Ovary (tissue), 9 donors: Measurements from ENCODE around the gene ZNF358. TPM values are rescaled to one million over a fixed set of nuclear protein-coding genes. Genes with fewer than 3 reads are reported as not detected.
A peak's percentile ranks its signal among the peaks of the same experiment; 100 is the strongest.

ENCODE experiments used
- DNase-seq, 5 donors: peaks; one replicate each; pipeline ENCODE4 v3.0.0-alpha.2; 2019 to 2020
- H3K27ac ChIP-seq, 2 donors: fragments of 200-600 bp; one replicate each; pipeline versions ENCODE4 v1.5.1 to v1.8.0; 2019 to 2022
- H3K27me3 ChIP-seq: fragments of 200-600 bp; one replicate; pipeline ENCODE4 v1.8.0; 2022
- H3K36me3 ChIP-seq: fragments of 200-600 bp; sonication (generic); one replicate; pipeline ENCODE4 v1.5.1; 2019
- H3K4me1 ChIP-seq: one replicate; pipeline ENCODE4 v1.8.1; 2013; ENCODE audit warnings: mild to moderate bottlenecking, moderate library complexity; ENCODE audit not compliant: insufficient read depth
- H3K4me3 ChIP-seq: fragments of 200-600 bp; sonication (generic); one replicate; pipeline ENCODE4 v1.5.1; 2017
- H3K9me3 ChIP-seq, 2 donors: fragments of 200-600 bp in 1 of 2; sonication (generic) in 1 of 2; one replicate each; pipeline versions ENCODE4 v1.5.1 to v1.8.1; 2013 to 2019; ENCODE audit warnings: mild to moderate bottlenecking in 1 of 2, moderate library complexity in 1 of 2
- CTCF ChIP-seq, 3 donors: fragments of 450-650 bp in 2 of 3; fragments of 200-600 bp in 1 of 3; IDR thresholded peaks; one replicate each; pipeline versions ENCODE4 v1.5.1 to v1.8.0; 2016 to 2022; ENCODE audit warnings: antibody characterized with exemption in 3 of 3, mild to moderate bottlenecking in 1 of 3
- EP300 ChIP-seq: sonication (generic); formaldehyde crosslinking; IDR thresholded peaks from one replicate; pipeline ENCODE4 v1.6.1; 2017; ENCODE audit warnings: antibody characterized with exemption
- POLR2A ChIP-seq: fragments of 450-650 bp; IDR thresholded peaks from one replicate; pipeline ENCODE4 v1.6.1; 2017; ENCODE audit warnings: antibody characterized with exemption, mild to moderate bottlenecking, moderate library complexity
- WGBS, 3 donors: extraction: QIAGEN DNeasy Blood & Tissue Kit in 1 of 3; methylation state at CpG; one replicate each; pipeline versions ENCODE4 v1.1.5 to v1.1.7; 2013 to 2017; 5-methylcytosine and 5-hydroxymethylcytosine counted together
- intact Hi-C, 4 donors: fragments of 100-400 bp; cut with DNase I; formaldehyde crosslinking; loops; one replicate each; pipeline versions ENCODE4 v1.11.0 to v1.15.1; 2022 to 2023
- polyA plus RNA-seq, 2 donors: library from polyadenylated mRNA; stranded (reverse); fragments of 200-250 nt in 1 of 2; fragments of 350-450 nt in 1 of 2; fragmentation: Illumina TruSeq in 1 of 2; extraction: RNeasy Lipid Tissue Mini Kit (QIAGEN cat#74804) in 1 of 2; gene quantifications; one replicate each; pipeline ENCODE4 v1.2.3, GENCODE V29; 2013 to 2014
- total RNA-seq, 7 donors: library from RNA; depleted of rRNA in 2 of 7; stranded (reverse); fragments of >200 nt in 2 of 7; fragmentation: NEBNext Ultra II Directional in 3 of 7; extraction: Animal tissue kit (Norgen Biotek cat#: 25700) in 3 of 7; gene quantifications; one replicate each; pipeline versions ENCODE4 v1.1.0 to v1.2.4, GENCODE V29; 2016 to 2023
- donor health status: DM: no; HTN: no; CAD: no; lungs with moderate emphysema.
- donor health status: DM: no; HTN: no; CAD: no.
- donor health status: Bipolar disorder and iron deficiency.
- donor health status: DM: yes; HTN: yes; CAD: no.
- donor health status: DM: no; HTN: no; CAD: no.
- donor health status: DM: yes; HTN: yes; CAD: no.

ZNF358 gene
- total and polyA plus RNA-seq, 9 donors, result 9.2 to 112 (median 88.2) TPM

- Histone ChIP-seq H3K4me1 (peaks cover 2% of the 10 kb centered on the region), H3K27ac (no peak overlapping the region), H3K4me3 (no peak overlapping the region), H3K27me3 (no peaks in the 10 kb centered on the region), H3K9me3 (no peaks in the 10 kb centered on the region), H3K36me3 (no peaks in the 10 kb centered on the region)
- TF ChIP-seq CTCF (IDR thresholded peaks at IDR 0.05) (no peak), POLR2A (no peak), EP300 (no peak)
- DNase-seq, result peak in 2 of 5 donors; percentile 55 to 69
- intact Hi-C loops, result no loop called here
- 37 to 54% (median 42%) methylated on average over 11 of the region's 11 CpGs for WGBS, 3 donors
Observed at GRCh38 chr19:7480222-7480969, 35.5 kb upstream of the ZNF358 start.

GRCh38 chr19:7480970-7481255 lies 35.0 kb upstream of the ZNF358 start:
- Histone ChIP-seq H3K27ac (no peak overlapping the region), H3K27me3 (no peaks in the 10 kb centered on the region), H3K4me1 (peaks cover 2% of the 10 kb centered on the region), H3K36me3 (no peaks in the 10 kb centered on the region), H3K4me3 (no peak overlapping the region), H3K9me3 (no peaks in the 10 kb centered on the region)
- DNase-seq, result no peak
- TF ChIP-seq EP300 (no peak), POLR2A (no peak), CTCF (IDR thresholded peaks at IDR 0.05) (no peak)
- intact Hi-C loops, result no loop called here
- WGBS, 3 donors, result 88 to 92% (median 89%) methylated on average over 7 of the region's 7 CpGs

- DNase-seq, result peak in 2 of 5 donors; percentile 41 to 66
- Histone ChIP-seq H3K27me3 (no peaks in the 10 kb centered on the region), H3K36me3 (no peaks in the 10 kb centered on the region), H3K4me3 (no peak overlapping the region), H3K4me1 (peaks cover 2% of the 10 kb centered on the region), H3K27ac (no peak overlapping the region), H3K9me3 (no peaks in the 10 kb centered on the region)
- 38 to 40% (median 39%) methylated on average over 37 of the region's 37 CpGs for WGBS, 3 donors
- no peak for TF ChIP-seq POLR2A
- no peak for TF ChIP-seq CTCF (IDR thresholded peaks at IDR 0.05)
- TF ChIP-seq EP300, result no peak
- intact Hi-C loops, result no loop called here
Observed at GRCh38 chr19:7482584-7483439, 33.1 kb upstream of the ZNF358 start.

GRCh38 chr19:7483720-7484201 lies 32.1 kb upstream of the ZNF358 start:
- 66 to 74% (median 70%) methylated on average over 17 of the region's 17 CpGs for WGBS, 3 donors
- intact Hi-C loops, result no loop called here
- H3K9me3 ChIP-seq, result no peaks in the 10 kb centered on the region
- H3K27me3 ChIP-seq, result no peaks in the 10 kb centered on the region
- H3K36me3 ChIP-seq, result no peaks in the 10 kb centered on the region
- peaks cover 3% of the 10 kb centered on the region for H3K4me1 ChIP-seq
- TF ChIP-seq POLR2A, result no peak
- no peak for TF ChIP-seq EP300
- H3K4me3 ChIP-seq, result no peak overlapping the region
- no peak for DNase-seq
- H3K27ac ChIP-seq, result no peak overlapping the region
